WTC11 (cell line): ENCODE measurements around the gene ARHGEF17.

Experiments
- GABPB1 ChIP-seq: sonication (generic); formaldehyde crosslinking; IDR thresholded peaks from 2 replicates; pipeline ENCODE4 v1.8.1; 2023; ENCODE audit warnings: mild to moderate bottlenecking, missing genetic modification reagents
- TF ChIP-seq, protein P1 (sequence below): sonication (generic); formaldehyde crosslinking; IDR thresholded peaks from 2 replicates; pipeline ENCODE4 v1.8.1; 2022; ENCODE audit warnings: mild to moderate bottlenecking, moderate library complexity, missing genetic modification reagents
- TF ChIP-seq, protein P2 (sequence below): sonication (generic); formaldehyde crosslinking; IDR thresholded peaks from 2 replicates; pipeline ENCODE4 v1.8.1; 2022; ENCODE audit warnings: low read depth, missing genetic modification reagents, borderline replicate concordance
- TF ChIP-seq, protein P3 (sequence below): fragments of 200-600 bp; IDR thresholded peaks from 2 replicates; pipeline ENCODE4 v1.8.0; 2022; ENCODE audit warnings: antibody characterized with exemption
- TF ChIP-seq, protein P4 (sequence below): fragments of 250-450 bp; sonication (Bioruptor Pico); IDR thresholded peaks from 2 replicates; pipeline ENCODE4 v2.1.2; 2022; ENCODE audit warnings: mild to moderate bottlenecking, moderate library complexity

DNA sequence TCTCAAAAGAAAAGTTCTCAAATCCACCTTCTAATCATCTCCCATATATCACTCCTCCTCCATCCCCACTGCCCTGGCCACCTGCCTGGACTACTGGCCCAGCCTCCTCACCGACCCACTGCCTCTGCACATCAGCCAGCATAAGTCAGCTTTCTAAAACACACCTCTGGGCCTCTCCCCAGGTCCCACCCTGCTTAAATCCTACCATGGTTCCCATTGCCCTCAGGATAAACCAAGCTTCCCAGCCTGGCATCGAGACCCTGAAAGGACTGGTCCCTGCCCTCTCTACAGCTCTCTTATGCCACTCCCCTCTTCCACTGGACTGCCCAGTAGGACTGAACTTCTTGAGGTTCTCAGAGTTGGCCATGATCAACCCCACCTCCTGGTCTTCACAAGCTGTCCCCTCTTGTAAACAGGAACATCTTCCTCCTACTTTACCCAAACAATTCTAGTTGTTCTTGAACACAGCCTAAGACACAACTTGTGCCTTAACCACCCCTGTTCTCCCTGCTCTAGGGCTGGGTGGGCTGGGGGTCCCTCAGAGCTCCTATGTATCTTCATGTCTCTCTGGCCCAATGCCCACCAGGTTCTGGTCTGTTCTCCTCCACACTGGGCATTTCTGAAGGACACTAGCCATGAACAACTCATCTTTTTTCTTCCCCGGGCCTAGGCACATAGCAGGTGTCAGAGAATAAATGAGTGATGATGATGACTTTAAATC lies 48.5 kb upstream of the ARHGEF17 start:
- TF ChIP-seq, protein P1, sequence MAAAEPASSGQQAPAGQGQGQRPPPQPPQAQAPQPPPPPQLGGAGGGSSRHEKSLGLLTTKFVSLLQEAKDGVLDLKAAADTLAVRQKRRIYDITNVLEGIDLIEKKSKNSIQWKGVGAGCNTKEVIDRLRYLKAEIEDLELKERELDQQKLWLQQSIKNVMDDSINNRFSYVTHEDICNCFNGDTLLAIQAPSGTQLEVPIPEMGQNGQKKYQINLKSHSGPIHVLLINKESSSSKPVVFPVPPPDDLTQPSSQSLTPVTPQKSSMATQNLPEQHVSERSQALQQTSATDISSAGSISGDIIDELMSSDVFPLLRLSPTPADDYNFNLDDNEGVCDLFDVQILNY (CRISPR knock-in tag): no peak
- TF ChIP-seq, protein P2, sequence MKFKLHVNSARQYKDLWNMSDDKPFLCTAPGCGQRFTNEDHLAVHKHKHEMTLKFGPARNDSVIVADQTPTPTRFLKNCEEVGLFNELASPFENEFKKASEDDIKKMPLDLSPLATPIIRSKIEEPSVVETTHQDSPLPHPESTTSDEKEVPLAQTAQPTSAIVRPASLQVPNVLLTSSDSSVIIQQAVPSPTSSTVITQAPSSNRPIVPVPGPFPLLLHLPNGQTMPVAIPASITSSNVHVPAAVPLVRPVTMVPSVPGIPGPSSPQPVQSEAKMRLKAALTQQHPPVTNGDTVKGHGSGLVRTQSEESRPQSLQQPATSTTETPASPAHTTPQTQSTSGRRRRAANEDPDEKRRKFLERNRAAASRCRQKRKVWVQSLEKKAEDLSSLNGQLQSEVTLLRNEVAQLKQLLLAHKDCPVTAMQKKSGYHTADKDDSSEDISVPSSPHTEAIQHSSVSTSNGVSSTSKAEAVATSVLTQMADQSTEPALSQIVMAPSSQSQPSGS (CRISPR knock-in tag): no peak
- TF ChIP-seq, protein P3, sequence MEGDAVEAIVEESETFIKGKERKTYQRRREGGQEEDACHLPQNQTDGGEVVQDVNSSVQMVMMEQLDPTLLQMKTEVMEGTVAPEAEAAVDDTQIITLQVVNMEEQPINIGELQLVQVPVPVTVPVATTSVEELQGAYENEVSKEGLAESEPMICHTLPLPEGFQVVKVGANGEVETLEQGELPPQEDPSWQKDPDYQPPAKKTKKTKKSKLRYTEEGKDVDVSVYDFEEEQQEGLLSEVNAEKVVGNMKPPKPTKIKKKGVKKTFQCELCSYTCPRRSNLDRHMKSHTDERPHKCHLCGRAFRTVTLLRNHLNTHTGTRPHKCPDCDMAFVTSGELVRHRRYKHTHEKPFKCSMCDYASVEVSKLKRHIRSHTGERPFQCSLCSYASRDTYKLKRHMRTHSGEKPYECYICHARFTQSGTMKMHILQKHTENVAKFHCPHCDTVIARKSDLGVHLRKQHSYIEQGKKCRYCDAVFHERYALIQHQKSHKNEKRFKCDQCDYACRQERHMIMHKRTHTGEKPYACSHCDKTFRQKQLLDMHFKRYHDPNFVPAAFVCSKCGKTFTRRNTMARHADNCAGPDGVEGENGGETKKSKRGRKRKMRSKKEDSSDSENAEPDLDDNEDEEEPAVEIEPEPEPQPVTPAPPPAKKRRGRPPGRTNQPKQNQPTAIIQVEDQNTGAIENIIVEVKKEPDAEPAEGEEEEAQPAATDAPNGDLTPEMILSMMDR: no peak
- no peak for TF ChIP-seq GABPB1 (CRISPR knock-in tag)
- TF ChIP-seq, protein P4, sequence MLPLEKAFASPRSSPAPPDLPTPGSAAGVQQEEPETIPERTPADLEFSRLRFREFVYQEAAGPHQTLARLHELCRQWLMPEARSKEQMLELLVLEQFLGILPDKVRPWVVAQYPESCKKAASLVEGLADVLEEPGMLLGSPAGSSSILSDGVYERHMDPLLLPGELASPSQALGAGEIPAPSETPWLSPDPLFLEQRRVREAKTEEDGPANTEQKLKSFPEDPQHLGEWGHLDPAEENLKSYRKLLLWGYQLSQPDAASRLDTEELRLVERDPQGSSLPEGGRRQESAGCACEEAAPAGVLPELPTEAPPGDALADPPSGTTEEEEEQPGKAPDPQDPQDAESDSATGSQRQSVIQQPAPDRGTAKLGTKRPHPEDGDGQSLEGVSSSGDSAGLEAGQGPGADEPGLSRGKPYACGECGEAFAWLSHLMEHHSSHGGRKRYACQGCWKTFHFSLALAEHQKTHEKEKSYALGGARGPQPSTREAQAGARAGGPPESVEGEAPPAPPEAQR (CRISPR knock-in tag): no peak
